K562 (cell line): ENCODE results near the gene MAP4K5. TPM values are rescaled to one million over a fixed set of nuclear protein-coding genes. Genes with fewer than 3 reads are reported as not detected.

Source experiments
- CBFB ChIP-seq: sonication (generic); formaldehyde crosslinking; IDR thresholded peaks from 2 replicates; pipeline ENCODE4 v1.4.0; 2020; ENCODE audit warnings: mild to moderate bottlenecking, missing genetic modification reagents
- CCNT2 ChIP-seq: IDR thresholded peaks from 2 replicates; pipeline ENCODE4 v1.6.1; 2011; ENCODE audit warnings: borderline replicate concordance, low read depth, mild to moderate bottlenecking, moderate library complexity, mixed read lengths, low read length; ENCODE audit not compliant: insufficient read length; ENCODE audit errors: extremely low read depth
- CHD1 ChIP-seq: fragments of 200-600 bp; sonication (generic); IDR thresholded peaks from one replicate; pipeline ENCODE4 v1.6.1; 2012; ENCODE audit warnings: mild to moderate bottlenecking, moderate library complexity, low read length, inconsistent platforms
- ERF ChIP-seq: fragments of 450-650 bp; formaldehyde crosslinking; IDR thresholded peaks from 2 replicates; pipeline ENCODE4 v1.4.0; 2020; ENCODE audit warnings: mild to moderate bottlenecking, mixed read lengths
- HDAC2 ChIP-seq: fragments of 450-650 bp; IDR thresholded peaks from 2 replicates; pipeline ENCODE4 v1.6.1; 2016; ENCODE audit warnings: mild to moderate bottlenecking
- NCOA6 ChIP-seq: fragments of 450-650 bp; IDR thresholded peaks from 2 replicates; pipeline ENCODE4 v1.6.1; 2017; ENCODE audit warnings: mild to moderate bottlenecking
- NCOR1 ChIP-seq: fragments of 450-650 bp; IDR thresholded peaks from 2 replicates; pipeline ENCODE4 v1.6.1; 2016; ENCODE audit warnings: mild to moderate bottlenecking, moderate library complexity
- SIN3A ChIP-seq, 2 experiments: fragments of 150-350 bp in 1 of 2; IDR thresholded peaks; 2 replicates each; pipeline ENCODE4 v1.6.1; 2011 to 2016; ENCODE audit warnings: borderline replicate concordance in 2 of 2, low read depth in 2 of 2, low read length in 2 of 2, mild to moderate bottlenecking in 2 of 2, moderate library complexity in 2 of 2; ENCODE audit not compliant: control insufficient read depth in 1 of 2
- YY1 ChIP-seq, 3 experiments: IDR thresholded peaks; 2 replicates each; pipeline ENCODE4 v1.6.1; 2011; ENCODE audit warnings: low read length in 2 of 3, mild to moderate bottlenecking in 2 of 3, moderate library complexity in 2 of 3, borderline replicate concordance in 1 of 3, control low read depth in 1 of 3, low read depth in 1 of 3; ENCODE audit not compliant: insufficient read depth in 3 of 3, insufficient replicate concordance in 2 of 3, control insufficient read depth in 1 of 3, insufficient read length in 1 of 3; ENCODE audit errors: extremely low read depth in 1 of 3
- ZBTB1 ChIP-seq: sonication (generic); formaldehyde crosslinking; IDR thresholded peaks from 2 replicates; pipeline ENCODE4 v1.8.1; 2023; ENCODE audit warnings: missing genetic modification reagents, low read depth, mild to moderate bottlenecking, borderline replicate concordance
- ZNF780A ChIP-seq: fragments of 250-450 bp; sonication (Bioruptor Pico); IDR thresholded peaks from 2 replicates; pipeline ENCODE4 v1.5.0; 2021; ENCODE audit warnings: mild to moderate bottlenecking
- polyA plus RNA-seq, 8 experiments: library from polyadenylated mRNA; depleted of rRNA in 4 of 8; stranded (reverse) in 5 of 8; unstranded in 3 of 8; fragments of >200 nt; fragmentation: Nextera tagmentation in 2 of 8; fragmentation: Illumina TruSeq in 1 of 8; extraction: Ambion mirVana in 2 of 8; extraction: Trizol in 1 of 8; gene quantifications; 2 replicates each; pipeline versions ENCODE4 v1.2.1 to v1.2.3, GENCODE V29; 2011 to 2014; ENCODE audit warnings: inconsistent platforms in 1 of 8, missing spikeins in 1 of 8
- total RNA-seq, 7 experiments: library from RNA; depleted of rRNA in 6 of 7; stranded (reverse); fragments of >200 nt in 6 of 7; fragmentation: Illumina TruSeq in 2 of 7; extraction: Trizol in 2 of 7; gene quantifications; 2 replicates each; pipeline versions ENCODE4 v1.2.1 to v1.2.3, GENCODE V29; 2011 to 2021; ENCODE audit warnings: low replicate concordance in 1 of 7
- TF ChIP-seq, protein P1 (sequence below): sonication (generic); formaldehyde crosslinking; IDR thresholded peaks from 2 replicates; pipeline ENCODE4 v1.8.0; 2022; ENCODE audit warnings: mild to moderate bottlenecking, missing genetic modification reagents
- TF ChIP-seq, protein P2 (sequence below): fragments of 450-650 bp; IDR thresholded peaks from 2 replicates; pipeline ENCODE4 v1.6.1; 2016; ENCODE audit warnings: antibody characterized with exemption
- TF ChIP-seq, protein P3 (sequence below), 2 experiments: IDR thresholded peaks; 2 replicates each; pipeline ENCODE4 v1.6.1; 2012; ENCODE audit warnings: improper control_type of control experiment in 2 of 2, low read depth in 2 of 2, low read length in 2 of 2, borderline replicate concordance in 1 of 2
- TF ChIP-seq, protein P4 (sequence below), 2 experiments: fragments of 200-800 bp in 1 of 2; sonication (Bioruptor generic) in 1 of 2; sonication (generic) in 1 of 2; formaldehyde crosslinking in 1 of 2; IDR thresholded peaks in 1 of 2; conservative IDR thresholded peaks in 1 of 2; 2 replicates each; pipeline versions ENCODE4 v1.5.0 to v1.6.1; 2016 to 2020; ENCODE audit warnings: missing compliant biosample characterization in 1 of 2, missing genetic modification characterization in 1 of 2, missing genetic modification reagents in 1 of 2

Gene MAP4K5
- total and polyA plus RNA-seq, 9 of the 15 experiments (the other 6 are each of a cell fraction or from before 2014, with no cell fraction given) = 5.9 to 29.4 (median 18.0) TPM

DNA sequence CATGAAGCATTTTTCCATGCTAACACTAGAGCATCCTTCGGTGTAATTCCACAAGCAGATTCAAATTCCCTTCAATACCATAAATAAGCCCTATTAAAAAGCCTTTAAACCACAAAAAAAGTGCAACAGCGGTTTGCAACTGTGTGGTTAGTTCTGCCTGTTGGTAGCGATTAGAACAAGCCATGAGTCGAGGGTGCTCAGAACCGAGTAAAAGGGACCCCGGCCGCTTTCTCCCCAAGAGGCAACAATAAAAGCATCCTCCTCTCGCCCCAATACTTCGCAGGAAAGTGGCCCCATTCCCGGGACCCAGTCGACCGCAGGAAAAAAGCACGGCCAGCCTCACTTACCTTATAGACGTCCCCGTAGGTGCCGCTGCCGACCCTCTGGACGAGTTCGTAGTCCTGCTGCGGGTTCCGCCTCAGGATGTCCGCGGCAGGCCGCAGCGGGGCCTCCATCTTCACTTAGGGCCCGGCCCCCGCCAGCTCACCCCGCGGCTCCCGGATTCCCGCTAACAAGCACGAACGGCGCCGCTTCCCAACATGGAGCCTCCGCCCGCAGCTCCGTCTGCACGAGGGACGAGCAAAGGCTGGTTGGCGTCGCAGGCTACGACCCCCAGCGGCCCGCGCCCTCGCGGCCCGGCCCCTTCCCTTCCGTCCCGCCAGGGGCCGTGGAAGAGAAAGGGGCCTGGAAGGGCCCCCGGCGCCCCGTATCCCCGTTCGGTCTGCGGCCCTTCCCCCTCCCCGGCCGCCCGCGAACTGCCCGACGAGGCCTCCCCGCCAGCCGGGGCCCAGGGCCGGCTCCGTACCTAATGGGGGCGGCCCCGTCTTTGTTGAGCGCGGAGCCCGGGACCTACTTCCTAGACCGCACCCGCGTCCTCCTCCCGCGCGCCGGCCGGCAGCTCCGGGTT lies 521 bp downstream of the MAP4K5 start (continued):
- TF ChIP-seq SIN3A (IDR thresholded peaks at IDR 0.05; ENCODE audit: borderline replicate concordance in 2 of 2, control insufficient read depth in 1 of 2, low read depth in 2 of 2, low read length in 2 of 2) (0 out of 4 replicates have a peak, but pooled peaks of 1 of the 2 experiments have one; percentile 15), ZBTB1 (CRISPR knock-in tag) (0 out of 2 replicates have a peak, but pooled peaks have one; percentile 33), CBFB (CRISPR knock-in tag) (0 out of 2 replicates have a peak, but pooled peaks have one; percentile 50), ERF (CRISPR knock-in tag) (0 out of 2 replicates have a peak, but pooled peaks have one; percentile 34), CHD1 (peak; percentile 50), CCNT2 (peak; percentile 10), NCOR1 (no peak), YY1 (IDR thresholded peaks at IDR 0.05; ENCODE audit: borderline replicate concordance in 1 of 3, control insufficient read depth in 1 of 3, extremely low read depth in 1 of 3, insufficient read depth in 3 of 3, insufficient read length in 1 of 3, insufficient replicate concordance in 2 of 3, low read depth in 1 of 3, low read length in 2 of 3) (peak in 1 of 3 experiments; percentile 59), HDAC2 (no peak), NCOA6 (0 out of 2 replicates have a peak, but pooled peaks have one; percentile 47), ZNF780A (CRISPR knock-in tag) (no peak)
- TF ChIP-seq, protein P1, sequence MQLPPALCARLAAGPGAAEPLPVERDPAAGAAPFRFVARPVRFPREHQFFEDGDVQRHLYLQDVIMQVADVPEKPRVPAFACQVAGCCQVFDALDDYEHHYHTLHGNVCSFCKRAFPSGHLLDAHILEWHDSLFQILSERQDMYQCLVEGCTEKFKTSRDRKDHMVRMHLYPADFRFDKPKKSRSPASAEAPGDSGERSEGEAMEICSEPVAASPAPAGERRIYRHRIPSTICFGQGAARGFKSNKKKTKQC (CRISPR knock-in tag) = peak; percentile 27; the same call in 1 of the 2 replicates
- TF ChIP-seq, protein P2, sequence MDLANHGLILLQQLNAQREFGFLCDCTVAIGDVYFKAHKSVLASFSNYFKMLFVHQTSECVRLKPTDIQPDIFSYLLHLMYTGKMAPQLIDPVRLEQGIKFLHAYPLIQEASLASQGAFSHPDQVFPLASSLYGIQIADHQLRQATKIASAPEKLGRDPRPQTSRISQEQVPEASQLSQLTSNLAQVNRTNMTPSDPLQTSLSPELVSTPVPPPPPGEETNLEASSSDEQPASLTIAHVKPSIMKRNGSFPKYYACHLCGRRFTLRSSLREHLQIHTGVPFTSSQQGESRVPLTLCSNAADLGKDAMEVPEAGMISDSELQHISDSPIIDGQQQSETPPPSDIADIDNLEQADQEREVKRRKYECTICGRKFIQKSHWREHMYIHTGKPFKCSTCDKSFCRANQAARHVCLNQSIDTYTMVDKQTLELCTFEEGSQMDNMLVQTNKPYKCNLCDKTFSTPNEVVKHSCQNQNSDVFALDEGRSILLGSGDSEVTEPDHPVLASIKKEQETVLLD = no peak
- TF ChIP-seq, protein P3, sequence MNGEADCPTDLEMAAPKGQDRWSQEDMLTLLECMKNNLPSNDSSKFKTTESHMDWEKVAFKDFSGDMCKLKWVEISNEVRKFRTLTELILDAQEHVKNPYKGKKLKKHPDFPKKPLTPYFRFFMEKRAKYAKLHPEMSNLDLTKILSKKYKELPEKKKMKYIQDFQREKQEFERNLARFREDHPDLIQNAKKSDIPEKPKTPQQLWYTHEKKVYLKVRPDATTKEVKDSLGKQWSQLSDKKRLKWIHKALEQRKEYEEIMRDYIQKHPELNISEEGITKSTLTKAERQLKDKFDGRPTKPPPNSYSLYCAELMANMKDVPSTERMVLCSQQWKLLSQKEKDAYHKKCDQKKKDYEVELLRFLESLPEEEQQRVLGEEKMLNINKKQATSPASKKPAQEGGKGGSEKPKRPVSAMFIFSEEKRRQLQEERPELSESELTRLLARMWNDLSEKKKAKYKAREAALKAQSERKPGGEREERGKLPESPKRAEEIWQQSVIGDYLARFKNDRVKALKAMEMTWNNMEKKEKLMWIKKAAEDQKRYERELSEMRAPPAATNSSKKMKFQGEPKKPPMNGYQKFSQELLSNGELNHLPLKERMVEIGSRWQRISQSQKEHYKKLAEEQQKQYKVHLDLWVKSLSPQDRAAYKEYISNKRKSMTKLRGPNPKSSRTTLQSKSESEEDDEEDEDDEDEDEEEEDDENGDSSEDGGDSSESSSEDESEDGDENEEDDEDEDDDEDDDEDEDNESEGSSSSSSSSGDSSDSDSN (IDR thresholded peaks at IDR 0.05; ENCODE audit: borderline replicate concordance in 1 of 2, low read depth in 2 of 2, low read length in 2 of 2) = peak; percentile 49 to 60; a peak in 1 of 4 replicates
- TF ChIP-seq, protein P4, sequence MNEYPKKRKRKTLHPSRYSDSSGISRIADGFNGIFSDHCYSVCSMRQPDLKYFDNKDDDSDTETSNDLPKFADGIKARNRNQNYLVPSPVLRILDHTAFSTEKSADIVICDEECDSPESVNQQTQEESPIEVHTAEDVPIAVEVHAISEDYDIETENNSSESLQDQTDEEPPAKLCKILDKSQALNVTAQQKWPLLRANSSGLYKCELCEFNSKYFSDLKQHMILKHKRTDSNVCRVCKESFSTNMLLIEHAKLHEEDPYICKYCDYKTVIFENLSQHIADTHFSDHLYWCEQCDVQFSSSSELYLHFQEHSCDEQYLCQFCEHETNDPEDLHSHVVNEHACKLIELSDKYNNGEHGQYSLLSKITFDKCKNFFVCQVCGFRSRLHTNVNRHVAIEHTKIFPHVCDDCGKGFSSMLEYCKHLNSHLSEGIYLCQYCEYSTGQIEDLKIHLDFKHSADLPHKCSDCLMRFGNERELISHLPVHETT (CRISPR knock-in tag; conservative IDR thresholded peaks at IDR 0.05 in 1 of 2, IDR thresholded peaks at IDR 0.05 in 1 of 2) = peak in 1 of 2 experiments; percentile 95; a peak in 1 of 4 replicates
